Omental fat pad (tissue), 4 donors: ENCODE measurements around the gene GSTA1. TPM values are rescaled to one million over a fixed set of nuclear protein-coding genes. Genes with fewer than 3 reads are reported as not detected.
"Not testable (repeated sequence)": the region's sequence is repeated elsewhere in the genome, so short reads cannot be mapped to it uniquely, and the experiment has no call there.

Source experiments
- ATAC-seq: fragments of 150-250 bp; one replicate; pipeline ENCODE4 v1.9.1; 2016; ENCODE audit warnings: mild to moderate bottlenecking, moderate library complexity; ENCODE audit not compliant: low FRiP score
- DNase-seq: peaks from one replicate; pipeline ENCODE4 v3.0.0-alpha.2; 2019; ENCODE audit warnings: low spot score
- total RNA-seq, 4 donors: library from RNA; depleted of rRNA; stranded (reverse); fragments of >200 nt; gene quantifications; one replicate each; pipeline ENCODE4 v1.1.0, GENCODE V29; 2016
- TF ChIP-seq, protein P1 (sequence below), 3 donors: fragments of 450-650 bp; IDR thresholded peaks; one replicate each; pipeline ENCODE4 v1.5.1; 2016 to 2017; ENCODE audit warnings: antibody characterized with exemption in 3 of 3, mild to moderate bottlenecking in 3 of 3, moderate library complexity in 2 of 3

Gene GSTA1
- total RNA-seq, 4 donors from 2014 or later = not detected

DNA sequence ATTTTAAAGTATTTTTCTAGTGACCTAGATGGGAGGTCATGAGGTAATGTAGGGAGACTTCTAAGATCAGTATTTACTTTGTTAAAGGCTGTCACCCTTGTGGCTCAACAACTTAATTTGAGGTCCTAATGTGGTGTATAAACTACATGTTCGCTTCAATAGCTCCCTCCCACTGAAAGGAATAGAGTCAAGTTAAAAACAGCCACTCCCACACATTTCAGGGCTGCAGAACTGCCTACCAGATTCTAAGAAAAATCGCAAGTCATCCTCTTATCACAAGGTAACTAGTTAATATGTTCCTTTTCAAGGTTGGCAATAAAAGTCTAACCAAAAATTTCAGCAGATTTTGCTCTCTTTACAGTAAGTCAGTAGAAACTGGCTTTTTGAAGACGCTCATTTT lies 15.1 kb downstream of the GSTA1 start:
- no peak for DNase-seq
- TF ChIP-seq, protein P1, sequence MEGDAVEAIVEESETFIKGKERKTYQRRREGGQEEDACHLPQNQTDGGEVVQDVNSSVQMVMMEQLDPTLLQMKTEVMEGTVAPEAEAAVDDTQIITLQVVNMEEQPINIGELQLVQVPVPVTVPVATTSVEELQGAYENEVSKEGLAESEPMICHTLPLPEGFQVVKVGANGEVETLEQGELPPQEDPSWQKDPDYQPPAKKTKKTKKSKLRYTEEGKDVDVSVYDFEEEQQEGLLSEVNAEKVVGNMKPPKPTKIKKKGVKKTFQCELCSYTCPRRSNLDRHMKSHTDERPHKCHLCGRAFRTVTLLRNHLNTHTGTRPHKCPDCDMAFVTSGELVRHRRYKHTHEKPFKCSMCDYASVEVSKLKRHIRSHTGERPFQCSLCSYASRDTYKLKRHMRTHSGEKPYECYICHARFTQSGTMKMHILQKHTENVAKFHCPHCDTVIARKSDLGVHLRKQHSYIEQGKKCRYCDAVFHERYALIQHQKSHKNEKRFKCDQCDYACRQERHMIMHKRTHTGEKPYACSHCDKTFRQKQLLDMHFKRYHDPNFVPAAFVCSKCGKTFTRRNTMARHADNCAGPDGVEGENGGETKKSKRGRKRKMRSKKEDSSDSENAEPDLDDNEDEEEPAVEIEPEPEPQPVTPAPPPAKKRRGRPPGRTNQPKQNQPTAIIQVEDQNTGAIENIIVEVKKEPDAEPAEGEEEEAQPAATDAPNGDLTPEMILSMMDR (IDR thresholded peaks at IDR 0.05) = no peak
- ATAC-seq = peak; percentile 69

DNA sequence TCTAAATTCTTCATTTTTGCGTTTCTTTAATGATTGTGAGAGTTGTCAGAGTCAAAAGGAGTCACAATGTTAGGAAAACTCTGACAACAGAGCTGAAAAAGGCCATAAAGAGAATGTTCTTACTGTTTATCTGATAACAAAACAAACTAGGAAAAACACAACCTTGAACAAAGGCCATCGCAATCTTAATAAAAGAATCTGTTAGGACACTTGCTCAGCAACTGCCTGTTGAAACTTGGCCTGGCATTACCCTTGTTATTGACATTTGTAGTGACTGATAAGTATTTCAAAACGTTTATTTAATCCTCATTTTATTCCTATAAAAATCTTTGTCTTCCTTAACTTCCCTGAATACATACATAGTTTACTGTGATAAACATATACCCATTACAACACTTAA lies 15.7 kb downstream of the GSTA1 start:
- DNase-seq (no peak), ATAC-seq (no peak)
- TF ChIP-seq, protein P1 (IDR thresholded peaks at IDR 0.05) = no peak

DNA sequence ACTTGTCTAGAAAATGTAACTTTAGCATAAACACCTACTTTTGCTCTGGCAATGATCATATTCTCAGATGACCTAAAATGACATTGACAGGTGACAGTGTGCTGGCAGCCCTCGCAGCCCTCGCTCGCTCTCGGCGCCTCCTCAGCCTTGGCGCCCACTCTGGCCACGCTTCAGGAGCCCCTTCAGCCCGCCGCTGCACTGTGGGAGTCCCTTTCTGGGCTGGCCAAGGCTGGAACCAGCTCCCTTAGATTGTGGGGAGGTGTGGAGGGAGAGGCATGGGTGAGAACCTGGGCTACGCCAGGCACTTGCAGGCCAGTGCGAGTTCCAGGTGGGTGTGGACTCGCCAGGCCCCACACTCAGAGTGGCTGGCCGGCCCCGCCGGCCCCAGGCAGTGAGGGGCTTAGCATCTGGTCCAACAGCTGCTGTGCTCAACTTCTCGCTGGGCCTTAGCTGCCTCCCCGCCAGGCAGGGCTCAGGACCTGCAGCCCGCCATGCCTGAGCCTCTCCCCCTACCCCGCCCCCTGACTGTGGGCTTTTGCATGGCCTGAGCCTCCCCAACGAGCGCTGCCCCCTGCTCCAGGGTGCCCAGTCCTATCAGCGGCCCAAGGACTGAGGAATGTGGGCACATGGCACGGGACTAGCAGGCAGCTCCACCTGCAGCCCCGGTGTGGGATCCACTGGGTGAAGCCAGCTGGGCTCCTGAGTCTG lies 17.2 kb downstream of the GSTA1 start:
- TF ChIP-seq, protein P1 (IDR thresholded peaks at IDR 0.05) = no peak
- ATAC-seq = no peak

DNA sequence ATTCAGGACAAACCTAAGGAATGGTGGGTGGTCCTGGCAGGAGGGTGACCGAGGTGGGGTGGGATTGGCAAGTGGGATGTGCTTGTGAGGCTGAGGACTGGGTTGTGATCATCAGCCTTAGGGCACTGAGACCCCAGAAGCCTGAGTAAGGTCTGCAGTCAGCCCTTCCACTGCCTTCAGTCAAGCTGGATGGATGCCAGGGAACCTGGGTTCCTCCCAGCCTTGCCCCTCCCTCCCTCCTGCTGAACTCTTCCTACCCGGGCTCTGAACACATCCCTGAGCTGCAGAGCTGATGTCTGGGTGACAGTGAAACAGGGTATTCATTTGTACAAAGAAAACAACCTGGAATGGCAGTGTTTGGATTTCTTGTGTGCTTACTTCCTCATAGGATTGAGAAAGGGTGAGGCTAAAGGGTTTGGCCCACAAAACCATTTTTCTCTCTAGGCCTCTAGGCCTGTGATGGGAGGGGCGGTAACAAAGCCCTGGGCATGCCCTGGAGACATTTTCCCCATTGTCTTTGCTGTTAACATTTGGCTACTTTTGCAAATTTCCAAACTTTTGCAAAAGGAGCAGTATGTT lies 20.8 kb downstream of the GSTA1 start:
- DNase-seq, ATAC-seq: not testable (repeated sequence)

More for the DNA sequence above, 17.2 kb downstream of the GSTA1 start:
- no peak for DNase-seq

DNA sequence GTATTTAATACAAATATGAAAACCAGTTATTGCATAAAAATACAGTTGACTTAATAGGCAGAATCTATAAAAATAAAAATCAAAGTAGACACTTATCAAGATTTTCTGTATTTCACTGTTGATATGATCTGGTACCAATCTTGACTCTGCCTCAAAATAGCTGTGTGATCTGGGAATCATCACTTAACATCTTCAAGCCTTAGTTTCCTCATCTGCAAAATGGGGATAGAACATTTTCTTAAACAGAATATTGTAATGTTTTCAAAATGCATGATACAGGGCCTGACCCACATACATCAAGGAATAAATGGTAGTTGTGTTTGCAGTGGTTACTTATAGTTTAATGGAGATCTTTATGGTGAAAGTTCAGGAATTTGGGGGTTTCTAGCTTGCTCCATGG lies 21.4 kb downstream of the GSTA1 start:
- ATAC-seq = not testable (repeated sequence)

DNA sequence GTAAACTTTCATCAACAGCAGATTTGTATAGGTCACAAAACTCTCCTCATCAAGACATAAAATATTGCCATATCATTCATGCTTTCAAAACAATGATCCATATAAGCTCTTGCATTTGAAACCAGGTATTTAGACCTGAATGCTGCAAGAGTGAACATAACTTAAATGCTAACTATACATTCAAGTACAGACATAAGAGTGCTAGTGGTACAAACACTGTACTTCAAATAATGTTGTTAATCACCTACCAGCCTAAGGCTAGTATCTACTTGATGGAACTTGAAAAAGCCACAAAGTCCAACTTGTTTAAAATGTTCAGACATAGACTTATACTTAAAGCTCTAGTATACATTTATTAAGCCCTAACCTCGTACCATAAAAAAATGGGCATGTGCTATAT lies 24.4 kb downstream of the GSTA1 start:
- TF ChIP-seq, protein P1 (IDR thresholded peaks at IDR 0.05) = no peak
- ATAC-seq = no peak
- DNase-seq = no peak

More for the DNA sequence above, 21.4 kb downstream of the GSTA1 start:
- not testable (repeated sequence) for DNase-seq

DNA sequence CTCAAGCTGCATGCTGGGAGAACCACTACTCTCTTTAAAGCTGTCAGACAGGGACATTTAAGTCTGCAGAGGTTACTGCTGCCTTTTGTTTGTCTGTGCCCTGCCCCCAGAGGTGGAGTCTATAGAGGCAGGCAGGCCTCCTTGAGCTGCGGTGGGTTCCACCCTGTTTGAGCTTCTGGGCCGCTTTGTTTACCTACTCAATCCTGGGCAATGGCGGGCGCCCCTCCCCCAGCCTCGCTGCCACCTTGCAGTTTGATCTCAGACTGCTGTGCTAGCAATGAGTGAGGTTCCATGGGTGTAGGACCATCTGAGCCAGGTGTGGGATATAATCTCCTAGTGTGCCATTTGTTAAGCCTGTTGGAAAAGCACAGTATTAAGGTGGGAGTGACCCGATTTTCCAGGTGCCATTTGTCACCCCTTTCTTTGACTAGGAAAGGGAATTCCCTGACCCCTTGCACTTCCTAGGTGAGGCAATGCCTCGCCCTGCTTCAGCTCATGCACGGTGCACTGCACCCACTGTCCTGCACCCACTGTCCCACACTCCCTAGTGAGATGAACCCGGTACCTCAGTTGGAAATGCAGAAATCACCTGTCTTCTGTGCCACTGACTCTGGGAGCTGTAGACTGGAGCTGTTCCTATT lies 26.8 kb downstream of the GSTA1 start:
- not testable (repeated sequence) for ATAC-seq, DNase-seq

DNA sequence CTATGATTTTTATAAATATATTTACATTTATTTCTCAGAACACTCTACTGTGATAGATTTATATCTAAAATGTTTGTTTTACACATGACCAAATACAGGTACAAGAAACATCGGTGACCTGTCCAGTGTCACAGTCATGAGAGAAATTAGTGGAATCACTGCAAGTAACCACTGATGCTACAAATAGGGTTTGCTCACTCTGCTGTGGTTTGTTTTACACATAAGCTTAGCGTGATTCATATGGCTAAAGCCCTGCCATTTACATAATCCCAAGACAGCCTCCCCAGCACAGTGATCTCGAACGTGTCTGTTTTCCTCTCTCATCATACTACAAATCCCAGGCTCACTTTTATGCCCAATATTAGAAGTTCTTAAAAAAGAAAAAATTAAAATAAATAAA lies 34.2 kb downstream of the GSTA1 start:
- not testable (repeated sequence) for DNase-seq, ATAC-seq

DNA sequence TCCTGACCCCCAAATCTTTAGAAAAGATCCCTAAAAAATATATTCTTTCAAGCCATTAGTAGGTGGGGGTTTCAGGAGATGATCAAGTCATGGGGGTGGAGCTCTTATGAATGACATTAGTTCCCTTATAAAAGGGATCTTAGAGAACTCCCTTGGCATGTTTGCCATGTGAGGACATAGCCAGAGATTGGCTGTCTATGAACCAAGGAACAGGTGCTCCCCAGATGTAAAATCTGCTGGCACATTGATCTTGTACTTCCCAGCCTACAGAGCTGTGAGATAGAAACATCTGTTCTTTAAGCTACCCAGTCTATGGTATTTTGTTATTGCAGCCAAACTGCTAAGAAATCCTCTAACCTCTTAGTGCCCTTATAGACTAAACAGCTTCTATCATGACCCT lies 36.0 kb downstream of the GSTA1 start:
- not testable (repeated sequence) for ATAC-seq, DNase-seq

DNA sequence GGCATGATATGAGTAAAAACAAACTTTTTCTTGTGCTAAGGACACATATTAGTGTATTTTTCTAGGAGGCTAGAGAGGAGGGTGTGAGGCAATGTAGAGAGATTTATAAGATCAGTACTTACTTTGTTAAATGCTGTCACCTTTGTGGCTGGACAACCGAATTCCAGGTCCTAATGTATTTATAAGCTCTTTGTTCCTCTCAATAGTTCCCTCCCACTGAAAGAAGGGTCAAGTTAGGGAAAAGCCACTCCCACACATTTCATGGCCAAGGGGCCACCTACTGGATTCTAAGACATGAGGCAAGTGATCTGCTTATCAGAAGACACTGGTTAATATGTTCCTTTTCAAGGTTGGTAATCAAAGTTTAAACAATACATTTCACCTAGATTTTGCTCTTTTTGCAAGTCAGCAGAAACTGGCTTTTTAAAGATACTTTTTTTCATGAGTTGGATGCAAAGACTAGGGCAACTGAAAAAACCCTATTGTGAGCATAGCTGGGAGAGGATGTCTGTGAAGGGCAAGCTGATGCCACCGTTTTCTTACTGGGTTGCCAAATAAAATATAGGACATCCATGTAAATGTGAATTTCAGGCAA lies 40.2 kb downstream of the GSTA1 start, which contains the start of gene GSTA2:
Gene GSTA2, minus strand, starts transcription at position 154 of the 595 bp plus-strand sequence. CDS start 5,528 bp downstream, outside the sequence.
- DNase-seq, ATAC-seq: not testable (repeated sequence)

DNA sequence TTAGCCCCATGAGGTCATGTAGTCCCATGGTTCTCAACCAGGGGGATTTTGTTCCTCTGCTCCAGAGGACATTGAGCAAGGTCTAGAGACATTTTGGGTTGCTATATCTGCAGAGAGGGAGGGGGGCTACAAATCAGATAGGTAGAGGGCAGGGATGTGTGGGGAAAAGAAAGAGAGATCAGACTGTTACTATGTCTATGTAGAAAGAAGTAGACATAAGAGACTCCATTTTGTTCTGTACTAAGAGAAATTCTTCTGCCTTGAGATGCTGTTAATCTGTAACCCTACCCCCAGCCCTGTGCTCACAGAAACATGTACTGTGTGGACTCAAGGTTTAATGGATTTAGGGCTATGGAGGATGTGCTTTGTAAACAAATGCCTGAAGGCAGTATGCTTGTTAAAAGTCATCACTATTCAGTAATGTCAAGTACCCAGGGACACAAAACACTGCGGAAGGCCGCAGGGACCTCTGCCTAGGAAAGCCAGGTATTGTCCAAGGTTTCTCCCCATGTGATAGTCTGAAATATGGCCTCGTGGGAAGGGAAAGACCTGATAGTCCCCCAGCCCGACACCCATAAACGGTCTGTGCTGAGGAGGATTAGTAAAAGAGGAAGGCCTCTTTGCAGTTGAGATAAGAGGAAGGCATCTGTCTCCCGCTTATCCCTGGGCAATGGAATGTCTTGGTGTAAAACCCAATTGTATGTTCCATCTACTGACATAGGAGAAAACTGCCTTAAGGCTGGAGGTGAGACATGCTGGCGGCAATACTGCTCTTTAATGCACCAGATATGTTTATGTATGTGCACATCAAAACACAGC lies 41.7 kb downstream of the GSTA1 start:
- ATAC-seq, DNase-seq: not testable (repeated sequence)
